Measurements from ENCODE around the gene C9orf85. TPM values are rescaled to one million over a fixed set of nuclear protein-coding genes. Genes with fewer than 3 reads are reported as not detected.

C9orf85 gene
- total and polyA plus RNA-seq, 10 of the 15 experiments (the other 5 are each of a cell fraction or from before 2014, with no cell fraction given), result 9.1 to 22.6 (median 16.4) TPM

GRCh38 chr9:71924576-71924975, 13.1 kb downstream of the C9orf85 start (continued):
- TF ChIP-seq E4F1 (IDR thresholded peaks at IDR 0.05; ENCODE audit: borderline replicate concordance, partially characterized antibody) (no peak), CHD1 (IDR thresholded peaks at IDR 0.05; ENCODE audit: low read depth, low read length) (no peak), RELA (IDR thresholded peaks at IDR 0.05; ENCODE audit: borderline replicate concordance, partially characterized antibody) (no peak)

GRCh38 chr9:71925834-71926233, 14.4 kb downstream of the C9orf85 start:
- ChIA-PET POLR2A (interaction anchor here (0.6 to 1.5 kb wide), 3 partner anchors 12 to 58 kb away, joined by 4 to 6 read pairs (median 4); no protein-coding TSS in a partner anchor), CTCF (interaction anchor here (0.6 to 1.9 kb wide), 7 partner anchors 11 to 118 kb away, joined by 3 to 6 read pairs (median 3); partner anchors contain the start of genes ABHD17B and C9orf85), SMC1A (ENCODE audit: uncharacterized antibody, unreplicated experiment) (interaction anchor here (0.8 to 9.9 kb wide), 3 partner anchors 11 to 29 kb away, joined by 5 to 77 read pairs (median 5); partner anchors contain the start of genes ABHD17B and C9orf85), RAD21 (ENCODE audit: unreplicated experiment) (interaction anchor here (1.3 to 2.2 kb wide), 3 partner anchors 8 to 99 kb away, joined by 4 to 6 read pairs (median 5); no protein-coding TSS in a partner anchor)
- DNase-seq (ENCODE audit: low read depth, low spot score), result no peak
- ATAC-seq, result no peak
- no peak overlapping the region for H3K27ac ChIP-seq (ENCODE audit: control insufficient read depth, insufficient read depth)
- H3K9me3 ChIP-seq (replicated peaks; ENCODE audit: control insufficient read depth, insufficient read depth, low read length), result peaks cover 2% of the 10 kb centered on the region; the same call in 2 of the 3 replicates
- FAIRE-seq, result no peak
- peaks cover 9% of the 10 kb centered on the region for H3K79me2 ChIP-seq (ENCODE audit: control insufficient read depth, insufficient read depth, low read length)
- no peak overlapping the region for H3K4me2 ChIP-seq (ENCODE audit: control insufficient read depth, insufficient read depth)
- no peaks in the 10 kb centered on the region for H3K4me1 ChIP-seq (ENCODE audit: control insufficient read depth, insufficient read depth, low read length)
- H2AFZ ChIP-seq (ENCODE audit: control insufficient read depth, low read depth, low read length), result no peak overlapping the region
- in situ Hi-C loops (cut with MboI) (no loop called here), intact Hi-C loops (cut with micrococcal nuclease; ENCODE audit: unreplicated experiment) (no loop called here)
- TF ChIP-seq POU2F2 (IDR thresholded peaks at IDR 0.05; ENCODE audit: borderline replicate concordance, low read depth, low read length) (no peak), SREBF2 (IDR thresholded peaks at IDR 0.05; ENCODE audit: low read length) (no peak), JUNB (IDR thresholded peaks at IDR 0.05) (no peak), IKZF1 (conservative IDR thresholded peaks at IDR 0.05) (no peak), SPI1 (IDR thresholded peaks at IDR 0.05; ENCODE audit: borderline replicate concordance, insufficient read depth, low read depth, low read length) (no peak), POLR2AphosphoS5 (IDR thresholded peaks at IDR 0.05; ENCODE audit: low read length) (no peak), MTA2 (IDR thresholded peaks at IDR 0.05; ENCODE audit: low read depth) (no peak), KLF5 (IDR thresholded peaks at IDR 0.05; ENCODE audit: partially characterized antibody) (no peak), SMAD5 (IDR thresholded peaks at IDR 0.05; ENCODE audit: low read depth) (no peak)
- H4K20me1 ChIP-seq (ENCODE audit: control insufficient read depth, insufficient read depth), result no peaks in the 10 kb centered on the region
- H3K9ac ChIP-seq (ENCODE audit: control insufficient read depth, insufficient read depth, low read length), result no peak overlapping the region
- H3K27me3 ChIP-seq (replicated peaks in 1 of 2; ENCODE audit: control insufficient read depth in 2 of 2, insufficient read depth in 2 of 2, low read length in 1 of 2), result no peaks in the 10 kb centered on the region
- no peak overlapping the region for H3K4me3 ChIP-seq
- no peaks in the 10 kb centered on the region for H3K36me3 ChIP-seq (ENCODE audit: control insufficient read depth in 2 of 2, insufficient read depth in 2 of 2, low read length in 1 of 2)
- BruUV-seq (replicated peaks), result TSS peak; percentile 24
